HTERT RPE-1 (cell line): ENCODE data around the gene CLEC10A.
"Not testable (repeated sequence)": the region's sequence is repeated elsewhere in the genome, so short reads cannot be mapped to it uniquely, and the experiment has no call there.

ENCODE experiments used
- in situ Hi-C: fragments of 300-500 bp; cut with MboI; formaldehyde crosslinking; loops from 4 replicates; pipeline ENCODE4 v1.14.3; 2020; ENCODE audit warnings: low sequenced_read_pairs

CLEC10A gene

GRCh38 chr17:7077911-7078546 is 2.0 kb downstream of the CLEC10A start:
- in situ Hi-C loops = no loop called here

- in situ Hi-C loops = no loop called here
Observed at GRCh38 chr17:7074931-7075330, 5.1 kb downstream of the CLEC10A start.

- in situ Hi-C loops = no loop called here
Observed at GRCh38 chr17:7072406-7072805, 7.6 kb downstream of the CLEC10A start.

- in situ Hi-C loops = no loop called here
Observed at GRCh38 chr17:7070712-7071111, 9.3 kb downstream of the CLEC10A start.

GRCh38 chr17:7068268-7068667 is 11.8 kb downstream of the CLEC10A start:
- in situ Hi-C loops = no loop called here

GRCh38 chr17:7067198-7067597 is 12.9 kb downstream of the CLEC10A start:
- in situ Hi-C loops = no loop called here

- in situ Hi-C loops = no loop called here
Observed at GRCh38 chr17:7064261-7064660, 15.8 kb downstream of the CLEC10A start.

- in situ Hi-C loops = no loop called here
Observed at GRCh38 chr17:7063518-7064094, 16.4 kb downstream of the CLEC10A start.

GRCh38 chr17:7060165-7060891 is 19.7 kb downstream of the CLEC10A start:
- in situ Hi-C loops = no loop called here

GRCh38 chr17:7058831-7059447 is 21.1 kb downstream of the CLEC10A start:
- in situ Hi-C loops = no loop called here

GRCh38 chr17:7056386-7056785 is 23.7 kb downstream of the CLEC10A start:
- in situ Hi-C loops = no loop called here

GRCh38 chr17:7050583-7050982 is 29.5 kb downstream of the CLEC10A start:
- in situ Hi-C loops = not testable (repeated sequence)

- in situ Hi-C loops = no loop called here
Observed at GRCh38 chr17:7048968-7049367, 31.1 kb downstream of the CLEC10A start.

- in situ Hi-C loops = no loop called here
Observed at GRCh38 chr17:7047566-7047965, 32.5 kb downstream of the CLEC10A start.

- in situ Hi-C loops = not testable (repeated sequence)
Observed at GRCh38 chr17:7046725-7047397, 33.2 kb downstream of the CLEC10A start.

- in situ Hi-C loops = no loop called here
Observed at GRCh38 chr17:7046127-7046724, 33.8 kb downstream of the CLEC10A start.

GRCh38 chr17:7045492-7046126 is 34.4 kb downstream of the CLEC10A start:
- in situ Hi-C loops = no loop called here

GRCh38 chr17:7043497-7044198 is 36.4 kb downstream of the CLEC10A start, which contains the start of gene SLC16A11:
Gene SLC16A11, minus strand, starts transcription at chr17:7044092. Its CDS starts 579 bp downstream, at chr17:7043513.
- in situ Hi-C loops = no loop called here

GRCh38 chr17:7043182-7043496 is 36.9 kb downstream of the CLEC10A start:
- in situ Hi-C loops = no loop called here
